ENCODE results near the gene FHOD3.

Gene FHOD3

GRCh38 chr18:36602071-36602470 is 304.6 kb downstream of the FHOD3 start:
- DNase-seq: no peak

GRCh38 chr18:36602620-36603019 is 305.1 kb downstream of the FHOD3 start:
- DNase-seq: no peak

- DNase-seq: no peak
These were observed 310.6 kb downstream of the FHOD3 start for GRCh38 chr18:36608107-36608506.

- no peak for DNase-seq
These were observed 312.7 kb downstream of the FHOD3 start for GRCh38 chr18:36610258-36610657.

- DNase-seq: no peak
These were observed 313.1 kb downstream of the FHOD3 start for GRCh38 chr18:36610661-36611060.

- DNase-seq: no peak
These were observed 315.6 kb downstream of the FHOD3 start for GRCh38 chr18:36613069-36613468.

GRCh38 chr18:36613810-36614209 is 316.3 kb downstream of the FHOD3 start:
- DNase-seq: no peak

- DNase-seq: no peak
These were observed 323.3 kb downstream of the FHOD3 start for GRCh38 chr18:36620788-36621187.

GRCh38 chr18:36622610-36623009 is 325.1 kb downstream of the FHOD3 start:
- no peak for DNase-seq

- DNase-seq: no peak
These were observed 325.6 kb downstream of the FHOD3 start for GRCh38 chr18:36623091-36623490.

- no peak for DNase-seq
These were observed 326.2 kb downstream of the FHOD3 start for GRCh38 chr18:36623681-36624190.

- DNase-seq: no peak
These were observed 327.1 kb downstream of the FHOD3 start for GRCh38 chr18:36624451-36625167.

- no peak for DNase-seq
These were observed 327.9 kb downstream of the FHOD3 start for GRCh38 chr18:36625386-36625785.

- no peak for DNase-seq
These were observed 330.1 kb downstream of the FHOD3 start for GRCh38 chr18:36627637-36628036.

GRCh38 chr18:36628435-36629137 is 331.1 kb downstream of the FHOD3 start:
- no peak for DNase-seq

GRCh38 chr18:36629138-36629530 is 331.6 kb downstream of the FHOD3 start:
- DNase-seq: no peak

GRCh38 chr18:36629836-36630235 is 332.3 kb downstream of the FHOD3 start:
- DNase-seq: no peak

GRCh38 chr18:36630917-36631316 is 333.4 kb downstream of the FHOD3 start:
- DNase-seq: no peak

GRCh38 chr18:36633961-36634412 is 336.5 kb downstream of the FHOD3 start:
- DNase-seq: no peak

- DNase-seq: no peak
These were observed 337.2 kb downstream of the FHOD3 start for GRCh38 chr18:36634573-36635216.

GRCh38 chr18:36635414-36636096 is 338.0 kb downstream of the FHOD3 start:
- DNase-seq: no peak

- DNase-seq: no peak
These were observed 338.8 kb downstream of the FHOD3 start for GRCh38 chr18:36636237-36636817.

- DNase-seq: no peak
These were observed 340.7 kb downstream of the FHOD3 start for GRCh38 chr18:36638224-36638623.

All from CD4-positive, alpha-beta T cell treated with Interleukin-17A for 1 hour (primary cell).